KMS-11 (cell line): Measurements from ENCODE around the gene PRAMEF12.

Source experiments
- H2AFZ ChIP-seq: fragments of 200-600 bp; sonication (generic); 2 replicates; pipeline ENCODE4 v1.6.1; 2016; ENCODE audit warnings: antibody characterized with exemption, mixed run types, low read depth
- H3K27ac ChIP-seq: fragments of 200-600 bp; sonication (generic); 2 replicates; pipeline ENCODE4 v1.6.1; 2016; ENCODE audit warnings: mild to moderate bottlenecking, mixed run types
- H3K27me3 ChIP-seq: fragments of 200-600 bp; sonication (generic); 2 replicates; pipeline ENCODE4 v1.6.1; 2017; ENCODE audit warnings: mild to moderate bottlenecking, low read depth, mixed run types, moderate library complexity; ENCODE audit not compliant: insufficient read depth
- H3K36me3 ChIP-seq: fragments of 200-600 bp; sonication (generic); 2 replicates; pipeline ENCODE4 v1.6.1; 2017; ENCODE audit warnings: mild to moderate bottlenecking, mixed run types; ENCODE audit not compliant: insufficient read depth
- H3K4me1 ChIP-seq: fragments of 200-600 bp; sonication (generic); 2 replicates; pipeline ENCODE4 v1.6.1; 2016; ENCODE audit warnings: mild to moderate bottlenecking, low read depth, mixed run types; ENCODE audit not compliant: poor library complexity, severe bottlenecking
- H3K4me2 ChIP-seq: fragments of 200-600 bp; sonication (generic); 2 replicates; pipeline ENCODE4 v1.7.0; 2016; ENCODE audit warnings: mild to moderate bottlenecking, mixed run types
- H3K4me3 ChIP-seq: fragments of 200-600 bp; sonication (generic); IDR thresholded peaks from 2 replicates; pipeline ENCODE4 v1.6.1; 2017; ENCODE audit warnings: low read depth, low read length, mixed read lengths; ENCODE audit not compliant: insufficient read depth
- H3K79me2 ChIP-seq: fragments of 200-600 bp; sonication (generic); 2 replicates; pipeline ENCODE4 v1.6.1; 2016; ENCODE audit warnings: low read depth, mixed run types; ENCODE audit not compliant: insufficient read depth
- H3K9ac ChIP-seq: fragments of 200-600 bp; sonication (generic); 2 replicates; pipeline ENCODE4 v1.6.1; 2016; ENCODE audit warnings: mild to moderate bottlenecking, mixed run types
- H4K20me1 ChIP-seq: fragments of 200-600 bp; sonication (generic); 2 replicates; pipeline ENCODE4 v1.6.1; 2016; ENCODE audit warnings: mild to moderate bottlenecking, mixed run types; ENCODE audit not compliant: insufficient read depth
- CTCF ChIP-seq: fragments of 200-600 bp; sonication (generic); conservative IDR thresholded peaks from 2 replicates; pipeline ENCODE4 v1.6.1; 2017; ENCODE audit warnings: low read depth, mild to moderate bottlenecking, antibody characterized with exemption, low read length, moderate library complexity, mixed read lengths

Gene PRAMEF12

GRCh38 chr1:12756768-12757413 lies 16.6 kb upstream of the PRAMEF12 start:
- Histone ChIP-seq H3K27ac (no peak overlapping the region), H3K36me3 (no peaks in the 10 kb centered on the region), H2AFZ (no peak overlapping the region), H4K20me1 (no peaks in the 10 kb centered on the region), H3K79me2 (no peaks in the 10 kb centered on the region), H3K27me3 (peaks cover 39% of the 10 kb centered on the region; the same call in 1 of the 2 replicates), H3K9ac (no peak overlapping the region), H3K4me3 (no peak overlapping the region), H3K4me2 (no peak overlapping the region), H3K4me1 (no peaks in the 10 kb centered on the region)
- no peak for TF ChIP-seq CTCF

- no peak overlapping the region for H3K27ac ChIP-seq
- H4K20me1 ChIP-seq = no peaks in the 10 kb centered on the region
- no peak for TF ChIP-seq CTCF
- H3K4me3 ChIP-seq = no peak overlapping the region
- no peak overlapping the region for H3K4me2 ChIP-seq
- H2AFZ ChIP-seq = no peak overlapping the region
- H3K9ac ChIP-seq = no peak overlapping the region
- peaks cover 35% of the 10 kb centered on the region; the same call in 1 of the 2 replicates for H3K27me3 ChIP-seq
- no peaks in the 10 kb centered on the region for H3K36me3 ChIP-seq
- H3K79me2 ChIP-seq = no peaks in the 10 kb centered on the region
- H3K4me1 ChIP-seq = no peaks in the 10 kb centered on the region
These were observed 15.7 kb upstream of the PRAMEF12 start for GRCh38 chr1:12757836-12758235.

GRCh38 chr1:12760256-12760795 lies 13.2 kb upstream of the PRAMEF12 start:
- peak; percentile 27; the same call in 1 of the 2 replicates for TF ChIP-seq CTCF

GRCh38 chr1:12761781-12762180 lies 11.8 kb upstream of the PRAMEF12 start:
- H3K4me2 ChIP-seq = no peak overlapping the region
- peaks cover 16% of the 10 kb centered on the region; the same call in 1 of the 2 replicates for H3K27me3 ChIP-seq
- H3K9ac ChIP-seq = no peak overlapping the region
- no peak for TF ChIP-seq CTCF
- H3K27ac ChIP-seq = no peak overlapping the region
- no peaks in the 10 kb centered on the region for H4K20me1 ChIP-seq
- H3K79me2 ChIP-seq = no peaks in the 10 kb centered on the region
- H2AFZ ChIP-seq = no peak overlapping the region
- H3K36me3 ChIP-seq = no peaks in the 10 kb centered on the region
- H3K4me1 ChIP-seq = no peaks in the 10 kb centered on the region
- no peak overlapping the region for H3K4me3 ChIP-seq

More at GRCh38 chr1:12760256-12760795, 13.2 kb upstream of the PRAMEF12 start:
- no peak overlapping the region for H3K27ac ChIP-seq
- H3K27me3 ChIP-seq = peaks cover 26% of the 10 kb centered on the region; the same call in 1 of the 2 replicates
- H3K9ac ChIP-seq = no peak overlapping the region
- no peaks in the 10 kb centered on the region for H3K36me3 ChIP-seq
- no peak overlapping the region for H3K4me2 ChIP-seq
- no peaks in the 10 kb centered on the region for H3K4me1 ChIP-seq
- H3K79me2 ChIP-seq = no peaks in the 10 kb centered on the region
- no peaks in the 10 kb centered on the region for H4K20me1 ChIP-seq
- no peak overlapping the region for H2AFZ ChIP-seq
- H3K4me3 ChIP-seq = no peak overlapping the region
